ENCODE measurements around the gene DUSP11. TPM values are rescaled to one million over a fixed set of nuclear protein-coding genes. Genes with fewer than 3 reads are reported as not detected.

The DUSP11 gene
- total and polyA plus RNA-seq, 9 of the 15 experiments (the other 6 are each of a cell fraction or from before 2014, with no cell fraction given), result 20.7 to 79.8 (median 29.3) TPM

DNA sequence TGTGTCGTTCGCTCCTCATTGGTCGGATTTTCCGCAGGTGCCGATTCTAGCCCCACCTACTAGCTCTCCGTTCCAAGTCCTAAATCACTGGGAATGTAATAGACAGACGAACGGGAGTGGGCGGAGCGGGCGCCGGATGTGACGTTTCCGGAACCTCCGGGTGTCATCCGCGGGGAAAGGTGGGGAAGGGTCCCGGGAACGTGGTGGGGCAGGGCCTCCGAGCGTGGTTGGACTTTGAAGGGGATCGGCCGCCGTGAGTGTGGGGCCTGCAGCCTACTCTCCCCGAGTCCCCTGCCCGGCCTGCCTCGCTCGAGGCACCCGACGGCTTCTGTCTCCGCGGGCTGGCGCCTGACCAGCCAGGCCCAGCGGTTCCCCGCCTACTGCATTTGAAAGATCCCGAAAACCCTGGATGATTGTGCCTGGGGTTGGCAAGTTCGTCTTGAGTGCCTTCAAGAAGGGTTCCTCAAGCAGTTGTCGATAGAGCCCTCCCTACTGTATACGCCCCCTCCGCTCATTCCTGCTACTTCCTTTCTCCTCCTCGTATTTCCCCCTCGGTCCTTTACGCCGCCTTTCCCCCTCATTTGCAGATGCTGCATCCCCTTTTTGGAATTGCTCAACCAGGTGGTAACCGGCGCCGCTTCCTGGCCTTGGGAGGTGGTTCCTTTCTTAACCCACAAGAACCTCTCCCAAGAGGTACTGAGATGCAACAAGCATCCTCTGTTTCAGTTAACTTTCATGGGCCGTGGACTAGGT lies 49.1 kb upstream of the DUSP11 start, which contains the start of gene STAMBP (continued):
- TF ChIP-seq, protein P1, sequence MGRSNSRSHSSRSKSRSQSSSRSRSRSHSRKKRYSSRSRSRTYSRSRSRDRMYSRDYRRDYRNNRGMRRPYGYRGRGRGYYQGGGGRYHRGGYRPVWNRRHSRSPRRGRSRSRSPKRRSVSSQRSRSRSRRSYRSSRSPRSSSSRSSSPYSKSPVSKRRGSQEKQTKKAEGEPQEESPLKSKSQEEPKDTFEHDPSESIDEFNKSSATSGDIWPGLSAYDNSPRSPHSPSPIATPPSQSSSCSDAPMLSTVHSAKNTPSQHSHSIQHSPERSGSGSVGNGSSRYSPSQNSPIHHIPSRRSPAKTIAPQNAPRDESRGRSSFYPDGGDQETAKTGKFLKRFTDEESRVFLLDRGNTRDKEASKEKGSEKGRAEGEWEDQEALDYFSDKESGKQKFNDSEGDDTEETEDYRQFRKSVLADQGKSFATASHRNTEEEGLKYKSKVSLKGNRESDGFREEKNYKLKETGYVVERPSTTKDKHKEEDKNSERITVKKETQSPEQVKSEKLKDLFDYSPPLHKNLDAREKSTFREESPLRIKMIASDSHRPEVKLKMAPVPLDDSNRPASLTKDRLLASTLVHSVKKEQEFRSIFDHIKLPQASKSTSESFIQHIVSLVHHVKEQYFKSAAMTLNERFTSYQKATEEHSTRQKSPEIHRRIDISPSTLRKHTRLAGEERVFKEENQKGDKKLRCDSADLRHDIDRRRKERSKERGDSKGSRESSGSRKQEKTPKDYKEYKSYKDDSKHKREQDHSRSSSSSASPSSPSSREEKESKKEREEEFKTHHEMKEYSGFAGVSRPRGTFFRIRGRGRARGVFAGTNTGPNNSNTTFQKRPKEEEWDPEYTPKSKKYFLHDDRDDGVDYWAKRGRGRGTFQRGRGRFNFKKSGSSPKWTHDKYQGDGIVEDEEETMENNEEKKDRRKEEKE (IDR thresholded peaks at IDR 0.05; ENCODE audit: borderline replicate concordance in 1 of 2, control insufficient read depth in 1 of 2, low read depth in 2 of 2, low read length in 1 of 2), result 0 out of 4 replicates have a peak, but pooled peaks have one; percentile 10 to 56
- peak; percentile 81 for TF ChIP-seq POLR2B (IDR thresholded peaks at IDR 0.05; ENCODE audit: low read depth, partially characterized antibody)
- TF ChIP-seq CREB1 (IDR thresholded peaks at IDR 0.05), result peak; percentile 89
- peak; percentile 91 for TF ChIP-seq CREB1 (CRISPR knock-in tag; IDR thresholded peaks at IDR 0.05)
- peak; percentile 79 for TF ChIP-seq EGR1 (conservative IDR thresholded peaks at IDR 0.05)
- no peak for TF ChIP-seq GABPB2 (CRISPR knock-in tag; conservative IDR thresholded peaks at IDR 0.05)
- TF ChIP-seq KDM5B (IDR thresholded peaks at IDR 0.05; ENCODE audit: insufficient replicate concordance, low read depth, low read length), result peak; percentile 53
- peak; percentile 42 for TF ChIP-seq TEAD4 (IDR thresholded peaks at IDR 0.05; ENCODE audit: low read length)
- TF ChIP-seq TEAD4 (CRISPR knock-in tag; IDR thresholded peaks at IDR 0.05; ENCODE audit: borderline replicate concordance), result no peak
- peak; percentile 94 for TF ChIP-seq ZBTB40 (IDR thresholded peaks at IDR 0.05)
- no peak for TF ChIP-seq ZBTB40 (CRISPR knock-in tag; IDR thresholded peaks at IDR 0.05)
- TF ChIP-seq NFXL1 (CRISPR knock-in tag; IDR thresholded peaks at IDR 0.05), result no peak
- TF ChIP-seq GTF2A2 (tag; IDR thresholded peaks at IDR 0.05), result no peak
- peak; percentile 84 for TF ChIP-seq ZBTB12 (CRISPR knock-in tag; IDR thresholded peaks at IDR 0.05)
- no peak for TF ChIP-seq ZNF274 (IDR thresholded peaks at IDR 0.05; ENCODE audit: borderline replicate concordance, low read depth, low read length)
